Uterus (tissue), 2 donors: ENCODE measurements around the gene AAR2.

Experiments used
- CTCF ChIP-seq, 4 experiments: fragments of 200-600 bp in 2 of 4; fragments of 450-650 bp in 2 of 4; sonication (generic) in 2 of 4; IDR thresholded peaks; one replicate each; pipeline ENCODE4 v1.5.1; 2016 to 2019; ENCODE audit warnings: antibody characterized with exemption in 4 of 4, mild to moderate bottlenecking in 2 of 4, moderate library complexity in 1 of 4
- POLR2A ChIP-seq, 2 donors: fragments of 450-650 bp; IDR thresholded peaks; one replicate each; pipeline ENCODE4 v1.6.1; 2016; ENCODE audit warnings: antibody characterized with exemption in 2 of 2, mild to moderate bottlenecking in 1 of 2, moderate library complexity in 1 of 2

DNA sequence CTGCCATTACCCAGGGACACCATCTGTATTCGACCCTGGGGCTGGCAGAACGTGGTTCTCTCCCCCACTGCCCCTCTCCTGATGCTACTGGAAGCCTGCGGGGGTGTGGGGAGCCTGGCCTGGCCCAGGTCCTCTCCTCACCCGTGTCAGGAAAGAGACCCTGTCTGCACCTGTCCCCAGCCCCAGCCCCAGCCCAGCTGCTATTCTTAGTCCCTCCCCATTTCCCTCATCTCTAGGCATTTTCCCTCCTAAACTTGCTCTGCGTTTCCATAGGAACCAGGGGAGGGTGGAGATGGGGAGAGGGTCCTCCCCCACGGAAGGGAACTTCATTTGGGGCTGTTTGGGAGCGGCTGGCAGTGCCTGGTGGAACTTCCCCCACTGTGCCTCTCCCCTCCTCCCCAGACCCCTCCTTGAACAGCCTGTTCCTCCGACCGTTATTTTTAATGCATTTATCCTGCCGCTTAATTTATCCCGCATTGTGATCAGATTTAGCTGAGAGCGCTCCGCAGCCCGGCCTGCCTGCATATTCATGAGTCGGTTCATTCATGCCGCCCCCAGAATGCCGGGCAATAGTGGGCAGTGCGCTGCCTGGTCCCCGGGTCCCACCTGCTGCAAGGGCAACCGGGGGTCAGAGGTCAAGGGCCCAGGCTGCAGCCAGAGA is 38.0 kb downstream of the AAR2 start:
- TF ChIP-seq CTCF (IDR thresholded peaks at IDR 0.05) (no peak), POLR2A (IDR thresholded peaks at IDR 0.05) (no peak)
